ENCODE measurements around the gene ABHD8. TPM values are rescaled to one million over a fixed set of nuclear protein-coding genes. Genes with fewer than 3 reads are reported as not detected.
A peak's percentile ranks its signal among the peaks of the same experiment; 100 is the strongest.

The ABHD8 gene
- total and polyA plus RNA-seq, 2 of the 13 experiments (the other 11 are each of a cell fraction or from before 2014, with no cell fraction given) = 6.3 to 7.2 TPM

DNA sequence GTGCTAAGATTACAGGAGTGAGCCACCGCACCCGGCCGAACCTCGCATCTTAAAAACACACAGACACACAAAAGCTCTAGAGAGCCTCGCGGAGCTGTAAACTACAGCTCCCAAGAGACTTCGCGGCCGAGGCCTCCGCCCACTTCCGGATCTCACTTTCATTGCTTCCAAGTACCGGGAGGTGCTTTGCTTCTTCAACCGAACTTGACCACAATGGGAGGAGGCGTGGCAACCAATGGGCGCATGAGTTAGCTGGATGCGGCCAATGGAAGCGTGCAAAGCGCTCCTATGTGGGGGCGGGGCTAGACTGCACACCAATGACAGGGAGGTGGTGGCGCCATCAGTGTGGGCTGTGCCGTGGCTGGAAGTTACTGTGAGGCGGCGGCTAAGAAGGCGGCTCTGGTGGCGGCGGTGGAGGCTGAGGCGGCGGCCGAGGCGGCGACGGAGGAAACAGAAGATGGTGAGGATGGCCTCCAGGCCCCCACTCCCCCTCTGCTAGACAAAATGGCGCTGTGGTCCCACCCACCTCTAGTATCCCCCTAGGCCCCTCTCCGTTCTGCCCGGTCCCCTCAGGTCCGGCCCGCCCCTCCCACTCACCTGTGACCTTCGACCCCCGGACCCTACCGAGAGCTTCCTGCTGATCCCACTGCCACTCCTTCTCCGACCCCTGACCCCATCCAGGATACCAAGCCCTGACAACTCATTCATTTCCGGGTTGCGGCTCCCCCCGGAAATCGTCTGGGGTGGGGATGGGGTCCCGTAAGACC is 6.2 kb upstream of the ABHD8 start, which contains the start of gene DDA1 (continued):
- TF ChIP-seq ZSCAN30 (CRISPR knock-in tag; IDR thresholded peaks at IDR 0.05) = no peak
- TF ChIP-seq ZFY (CRISPR knock-in tag; IDR thresholded peaks at IDR 0.05) = peak; percentile 79
- 0 out of 2 replicates have a peak, but pooled peaks have one; percentile 13 for TF ChIP-seq ZFP37 (CRISPR knock-in tag; IDR thresholded peaks at IDR 0.05; ENCODE audit: borderline replicate concordance)
- no peak for TF ChIP-seq ZNF34 (CRISPR knock-in tag; IDR thresholded peaks at IDR 0.05; ENCODE audit: borderline replicate concordance)
- peak; percentile 27; the same call in 1 of the 2 replicates for TF ChIP-seq ZNF343 (CRISPR knock-in tag; IDR thresholded peaks at IDR 0.05)
- peak; percentile 89; the same call in 1 of the 2 replicates for TF ChIP-seq KDM5A (IDR thresholded peaks at IDR 0.05; ENCODE audit: borderline replicate concordance, low read length)
- peak; percentile 60 for TF ChIP-seq SPEN (CRISPR knock-in tag; IDR thresholded peaks at IDR 0.05; ENCODE audit: low read depth)
- TF ChIP-seq SUZ12 (IDR thresholded peaks at IDR 0.05; ENCODE audit: low read depth, low read length) = peak; percentile 66
- TF ChIP-seq ZNF33B (CRISPR knock-in tag; IDR thresholded peaks at IDR 0.05) = peak; percentile 63; the same call in 1 of the 2 replicates
- TF ChIP-seq ZNF549 (CRISPR knock-in tag; IDR thresholded peaks at IDR 0.05) = no peak
- TF ChIP-seq ZNF879 (CRISPR knock-in tag; IDR thresholded peaks at IDR 0.05) = no peak
- TF ChIP-seq, protein P1, sequence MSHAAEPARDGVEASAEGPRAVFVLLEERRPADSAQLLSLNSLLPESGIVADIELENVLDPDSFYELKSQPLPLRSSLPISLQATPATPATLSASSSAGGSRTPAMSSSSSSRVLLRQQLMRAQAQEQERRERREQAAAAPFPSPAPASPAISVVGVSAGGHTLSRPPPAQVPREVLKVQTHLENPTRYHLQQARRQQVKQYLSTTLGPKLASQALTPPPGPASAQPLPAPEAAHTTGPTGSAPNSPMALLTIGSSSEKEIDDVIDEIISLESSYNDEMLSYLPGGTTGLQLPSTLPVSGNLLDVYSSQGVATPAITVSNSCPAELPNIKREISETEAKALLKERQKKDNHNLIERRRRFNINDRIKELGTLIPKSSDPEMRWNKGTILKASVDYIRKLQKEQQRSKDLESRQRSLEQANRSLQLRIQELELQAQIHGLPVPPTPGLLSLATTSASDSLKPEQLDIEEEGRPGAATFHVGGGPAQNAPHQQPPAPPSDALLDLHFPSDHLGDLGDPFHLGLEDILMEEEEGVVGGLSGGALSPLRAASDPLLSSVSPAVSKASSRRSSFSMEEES (CRISPR knock-in tag; IDR thresholded peaks at IDR 0.05) = no peak
- peak; percentile 93 for TF ChIP-seq NR2F6 (IDR thresholded peaks at IDR 0.05)
- peak; percentile 73 for TF ChIP-seq NR2F6 (CRISPR knock-in tag; IDR thresholded peaks at IDR 0.05)
- TF ChIP-seq ASH2L (IDR thresholded peaks at IDR 0.05; ENCODE audit: insufficient read length, low read depth, low read length) = peak; percentile 81
- peak; percentile 20; the same call in 1 of the 2 replicates for TF ChIP-seq MEIS2 (CRISPR knock-in tag; IDR thresholded peaks at IDR 0.05)
- TF ChIP-seq TARDBP (CRISPR knock-in tag; IDR thresholded peaks at IDR 0.05) = peak; percentile 64
- TF ChIP-seq ZNF180 (CRISPR knock-in tag; IDR thresholded peaks at IDR 0.05; ENCODE audit: borderline replicate concordance, low read depth) = no peak
- TF ChIP-seq ZBTB8A (CRISPR knock-in tag; IDR thresholded peaks at IDR 0.05; ENCODE audit: borderline replicate concordance, low read depth) = no peak
- TF ChIP-seq ZNF10 (CRISPR knock-in tag; IDR thresholded peaks at IDR 0.05; ENCODE audit: borderline replicate concordance, low read depth) = no peak
- TF ChIP-seq MAZ (IDR thresholded peaks at IDR 0.05; ENCODE audit: borderline replicate concordance, low read depth, low read length) = no peak; the same call in 1 of the 2 replicates
- peak; percentile 62; the same call in 1 of the 2 replicates for TF ChIP-seq MAZ (CRISPR knock-in tag; IDR thresholded peaks at IDR 0.05; ENCODE audit: low read depth)
- TF ChIP-seq ZNF776 (CRISPR knock-in tag; IDR thresholded peaks at IDR 0.05) = peak; percentile 13; the same call in 1 of the 2 replicates
- TF ChIP-seq, protein P2, sequence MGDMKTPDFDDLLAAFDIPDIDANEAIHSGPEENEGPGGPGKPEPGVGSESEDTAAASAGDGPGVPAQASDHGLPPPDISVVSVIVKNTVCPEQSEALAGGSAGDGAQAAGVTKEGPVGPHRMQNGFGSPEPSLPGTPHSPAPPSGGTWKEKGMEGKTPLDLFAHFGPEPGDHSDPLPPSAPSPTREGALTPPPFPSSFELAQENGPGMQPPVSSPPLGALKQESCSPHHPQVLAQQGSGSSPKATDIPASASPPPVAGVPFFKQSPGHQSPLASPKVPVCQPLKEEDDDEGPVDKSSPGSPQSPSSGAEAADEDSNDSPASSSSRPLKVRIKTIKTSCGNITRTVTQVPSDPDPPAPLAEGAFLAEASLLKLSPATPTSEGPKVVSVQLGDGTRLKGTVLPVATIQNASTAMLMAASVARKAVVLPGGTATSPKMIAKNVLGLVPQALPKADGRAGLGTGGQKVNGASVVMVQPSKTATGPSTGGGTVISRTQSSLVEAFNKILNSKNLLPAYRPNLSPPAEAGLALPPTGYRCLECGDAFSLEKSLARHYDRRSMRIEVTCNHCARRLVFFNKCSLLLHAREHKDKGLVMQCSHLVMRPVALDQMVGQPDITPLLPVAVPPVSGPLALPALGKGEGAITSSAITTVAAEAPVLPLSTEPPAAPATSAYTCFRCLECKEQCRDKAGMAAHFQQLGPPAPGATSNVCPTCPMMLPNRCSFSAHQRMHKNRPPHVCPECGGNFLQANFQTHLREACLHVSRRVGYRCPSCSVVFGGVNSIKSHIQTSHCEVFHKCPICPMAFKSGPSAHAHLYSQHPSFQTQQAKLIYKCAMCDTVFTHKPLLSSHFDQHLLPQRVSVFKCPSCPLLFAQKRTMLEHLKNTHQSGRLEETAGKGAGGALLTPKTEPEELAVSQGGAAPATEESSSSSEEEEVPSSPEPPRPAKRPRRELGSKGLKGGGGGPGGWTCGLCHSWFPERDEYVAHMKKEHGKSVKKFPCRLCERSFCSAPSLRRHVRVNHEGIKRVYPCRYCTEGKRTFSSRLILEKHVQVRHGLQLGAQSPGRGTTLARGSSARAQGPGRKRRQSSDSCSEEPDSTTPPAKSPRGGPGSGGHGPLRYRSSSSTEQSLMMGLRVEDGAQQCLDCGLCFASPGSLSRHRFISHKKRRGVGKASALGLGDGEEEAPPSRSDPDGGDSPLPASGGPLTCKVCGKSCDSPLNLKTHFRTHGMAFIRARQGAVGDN (CRISPR knock-in tag; IDR thresholded peaks at IDR 0.05) = peak; percentile 80
- no peak for TF ChIP-seq ZNF326 (CRISPR knock-in tag; IDR thresholded peaks at IDR 0.05; ENCODE audit: borderline replicate concordance)
- 0 out of 2 replicates have a peak, but pooled peaks have one; percentile 38 for TF ChIP-seq DMAP1 (CRISPR knock-in tag; IDR thresholded peaks at IDR 0.05)
- no peak for TF ChIP-seq MIXL1 (CRISPR knock-in tag; IDR thresholded peaks at IDR 0.05)
